ENCODE measurements around the gene KSR2. TPM values are rescaled to one million over a fixed set of nuclear protein-coding genes. Genes with fewer than 3 reads are reported as not detected.

The KSR2 gene
- total and polyA plus RNA-seq, 7 donors, result under 0.01 to 0.04 (median 0.02) TPM; not detected in 2

- DNase-seq, result no peak
- Histone ChIP-seq H3K4me3 (no peak overlapping the region), H3K27me3 (ENCODE audit: insufficient read depth in 3 of 3, low read length in 2 of 3) (no peaks in the 10 kb centered on the region), H3K27ac (no peak overlapping the region), H3K36me3 (ENCODE audit: insufficient read depth in 1 of 2, low read depth in 1 of 2) (no peaks in the 10 kb centered on the region), H3K4me1 (no peaks in the 10 kb centered on the region), H3K9me3 (no peaks in the 10 kb centered on the region)
- ATAC-seq, result no peak
- TF ChIP-seq, protein P1, sequence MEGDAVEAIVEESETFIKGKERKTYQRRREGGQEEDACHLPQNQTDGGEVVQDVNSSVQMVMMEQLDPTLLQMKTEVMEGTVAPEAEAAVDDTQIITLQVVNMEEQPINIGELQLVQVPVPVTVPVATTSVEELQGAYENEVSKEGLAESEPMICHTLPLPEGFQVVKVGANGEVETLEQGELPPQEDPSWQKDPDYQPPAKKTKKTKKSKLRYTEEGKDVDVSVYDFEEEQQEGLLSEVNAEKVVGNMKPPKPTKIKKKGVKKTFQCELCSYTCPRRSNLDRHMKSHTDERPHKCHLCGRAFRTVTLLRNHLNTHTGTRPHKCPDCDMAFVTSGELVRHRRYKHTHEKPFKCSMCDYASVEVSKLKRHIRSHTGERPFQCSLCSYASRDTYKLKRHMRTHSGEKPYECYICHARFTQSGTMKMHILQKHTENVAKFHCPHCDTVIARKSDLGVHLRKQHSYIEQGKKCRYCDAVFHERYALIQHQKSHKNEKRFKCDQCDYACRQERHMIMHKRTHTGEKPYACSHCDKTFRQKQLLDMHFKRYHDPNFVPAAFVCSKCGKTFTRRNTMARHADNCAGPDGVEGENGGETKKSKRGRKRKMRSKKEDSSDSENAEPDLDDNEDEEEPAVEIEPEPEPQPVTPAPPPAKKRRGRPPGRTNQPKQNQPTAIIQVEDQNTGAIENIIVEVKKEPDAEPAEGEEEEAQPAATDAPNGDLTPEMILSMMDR (IDR thresholded peaks at IDR 0.05), result no peak
- WGBS, 3 donors, result 69 to 82% (median 78%) methylated on average over 5 of the region's 5 CpGs
- intact Hi-C loops (cut with DNase I), result no loop called here
Measured at GRCh38 chr12:117599849-117600248, 368.9 kb downstream of the KSR2 start.

DNA sequence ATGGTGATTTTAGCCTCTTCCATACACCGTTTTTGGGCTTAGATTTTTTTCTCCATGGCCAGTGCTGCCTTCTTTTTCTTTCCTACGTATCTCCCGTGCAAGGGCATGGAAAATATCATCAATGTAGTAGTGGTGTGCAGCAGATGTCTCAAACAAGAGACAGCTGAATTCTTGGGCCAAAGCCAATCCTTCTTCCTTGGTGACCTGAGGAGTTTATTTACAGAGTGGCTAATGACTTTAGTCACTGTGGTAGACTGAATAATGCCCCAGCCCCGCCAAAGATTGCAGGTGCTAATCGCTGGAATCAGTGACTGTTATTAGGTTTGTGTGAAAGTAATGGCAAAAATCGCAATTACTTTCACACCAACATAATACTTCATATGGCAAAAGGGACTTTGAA is 371.8 kb downstream of the KSR2 start:
- no peak for ATAC-seq
- Histone ChIP-seq H3K36me3 (ENCODE audit: insufficient read depth in 1 of 2, low read depth in 1 of 2) (no peaks in the 10 kb centered on the region), H3K27ac (no peak overlapping the region), H3K4me3 (no peak overlapping the region), H3K9me3 (no peaks in the 10 kb centered on the region), H3K4me1 (no peaks in the 10 kb centered on the region), H3K27me3 (ENCODE audit: insufficient read depth in 3 of 3, low read length in 2 of 3) (no peaks in the 10 kb centered on the region)
- intact Hi-C loops (cut with DNase I), result no loop called here
- no peak for DNase-seq
- TF ChIP-seq, protein P1 (IDR thresholded peaks at IDR 0.05), result no peak
- 31 to 45% (median 33%) methylated on average over 6 of the region's 6 CpGs for WGBS, 3 donors

- no peaks in the 10 kb centered on the region for H3K4me1 ChIP-seq
- TF ChIP-seq, protein P1 (IDR thresholded peaks at IDR 0.05), result no peak
- no peak overlapping the region for H3K27ac ChIP-seq
- H3K36me3 ChIP-seq (ENCODE audit: insufficient read depth in 1 of 2, low read depth in 1 of 2), result no peaks in the 10 kb centered on the region
- intact Hi-C loops (cut with DNase I), result no loop called here
- no peaks in the 10 kb centered on the region for H3K27me3 ChIP-seq (ENCODE audit: insufficient read depth in 3 of 3, low read length in 2 of 3)
- DNase-seq, result no peak
- 67 to 87% (median 81%) methylated on average over 1 of the region's 1 CpG for WGBS, 3 donors
- ATAC-seq, result no peak
- no peaks in the 10 kb centered on the region for H3K9me3 ChIP-seq
- H3K4me3 ChIP-seq, result no peak overlapping the region
Measured at GRCh38 chr12:117595751-117596150, 373.0 kb downstream of the KSR2 start.

DNA sequence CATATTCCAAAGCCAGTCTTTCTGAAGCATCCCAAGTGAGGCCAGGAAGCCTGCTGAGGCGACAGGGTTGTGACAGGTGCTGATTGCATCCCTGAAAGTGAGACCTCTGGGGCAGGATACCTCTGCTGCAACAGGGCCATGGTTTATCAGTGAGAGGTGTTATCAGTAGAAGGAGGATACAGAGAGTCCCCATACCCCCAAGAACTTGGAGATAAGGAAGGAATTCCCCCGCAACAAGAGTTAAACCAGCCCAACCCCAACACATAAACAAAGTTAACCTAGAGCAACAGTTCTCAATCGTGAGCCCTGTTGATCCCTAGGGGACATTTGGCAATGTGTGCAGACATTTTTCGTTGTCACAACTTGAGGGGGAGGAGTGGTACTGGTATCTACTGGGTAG is 374.3 kb downstream of the KSR2 start:
- ATAC-seq, result no peak
- Histone ChIP-seq H3K36me3 (ENCODE audit: insufficient read depth in 1 of 2, low read depth in 1 of 2) (no peaks in the 10 kb centered on the region), H3K27me3 (ENCODE audit: insufficient read depth in 3 of 3, low read length in 2 of 3) (no peaks in the 10 kb centered on the region), H3K9me3 (no peaks in the 10 kb centered on the region), H3K4me3 (no peak overlapping the region), H3K27ac (no peak overlapping the region), H3K4me1 (no peaks in the 10 kb centered on the region)
- no peak for DNase-seq
- 47 to 50% (median 47%) methylated on average over 4 of the region's 4 CpGs for WGBS, 3 donors
- TF ChIP-seq, protein P1 (IDR thresholded peaks at IDR 0.05), result no peak
- intact Hi-C loops (cut with DNase I), result loop anchor here (5.0 kb wide), 2 partner anchors 137 to 243 kb away; no protein-coding TSS in a partner anchor

DNA sequence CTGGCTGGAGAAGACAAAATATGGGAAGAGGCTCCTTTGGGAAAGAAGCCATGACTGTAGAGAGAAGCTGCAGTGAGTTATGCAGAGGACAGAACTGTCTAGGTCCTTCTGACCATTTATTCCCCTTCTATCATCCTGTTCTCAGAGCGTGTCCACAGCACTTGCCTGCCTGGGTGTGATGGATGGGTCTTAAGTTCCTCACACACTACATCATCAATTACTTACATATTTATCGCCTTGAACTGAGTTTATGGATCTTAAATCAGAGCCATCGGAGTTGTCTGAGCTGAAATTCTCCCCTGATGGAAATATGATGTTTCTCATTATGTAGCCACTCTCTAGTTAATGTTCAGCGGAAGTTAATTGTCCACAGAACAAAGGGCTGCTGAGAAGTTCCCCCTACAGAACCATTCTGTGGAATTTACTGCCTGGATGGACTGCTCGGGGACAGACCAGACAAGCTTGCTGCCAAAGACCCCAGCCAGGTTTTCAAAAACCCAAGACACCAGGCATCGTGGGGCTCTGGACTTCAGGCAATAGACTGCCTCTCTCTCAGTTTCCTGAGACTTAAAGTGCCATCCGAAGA is 374.9 kb downstream of the KSR2 start:
- TF ChIP-seq, protein P1 (IDR thresholded peaks at IDR 0.05), result no peak
- WGBS, 3 donors, result 58 to 62% (median 60%) methylated on average over 7 of the region's 7 CpGs
- Histone ChIP-seq H3K4me3 (no peak overlapping the region), H3K27ac (no peak overlapping the region), H3K9me3 (no peaks in the 10 kb centered on the region), H3K4me1 (no peaks in the 10 kb centered on the region), H3K36me3 (ENCODE audit: insufficient read depth in 1 of 2, low read depth in 1 of 2) (no peaks in the 10 kb centered on the region), H3K27me3 (ENCODE audit: insufficient read depth in 3 of 3, low read length in 2 of 3) (no peaks in the 10 kb centered on the region)
- ATAC-seq (no peak), DNase-seq (no peak)
- intact Hi-C loops (cut with DNase I), result loop anchor here (5.0 kb wide), 2 partner anchors 137 to 243 kb away; no protein-coding TSS in a partner anchor

All from psoas muscle (tissue), 8 donors.